OCI-LY3 (cell line): Measurements from ENCODE around the gene AKT3.

Source experiments
- CTCF ChIP-seq: fragments of 200-600, 300-600 bp; sonication (generic); IDR thresholded peaks from 2 replicates; pipeline ENCODE4 v1.5.1; 2014; ENCODE audit warnings: antibody characterized with exemption, low read length, low read depth
- EZH2phosphoT487 ChIP-seq: fragments of 200-600 bp; shearing (Covaris generic); IDR thresholded peaks from 2 replicates; pipeline ENCODE4 v1.6.1; 2018; ENCODE audit warnings: antibody characterized with exemption, mixed run types, low read depth

GRCh38 chr1:243821177-243821680 is 28.8 kb downstream of the AKT3 start:
- no peak for TF ChIP-seq CTCF
- no peak for TF ChIP-seq EZH2phosphoT487
